ENCODE data around the gene OAS2.
"Not testable (repeated sequence)": the region's sequence is repeated elsewhere in the genome, so short reads cannot be mapped to it uniquely, and the experiment has no call there.

Gene OAS2

GRCh38 chr12:112942572-112942971, 35.7 kb upstream of the OAS2 start:
- Histone ChIP-seq H3K36me3 (replicated peaks) (peaks cover 2% of the 10 kb centered on the region; the same call in 1 of the 2 replicates), H3K4me3 (no peak overlapping the region), H3K27me3 (ENCODE audit: low read depth) (no peaks in the 10 kb centered on the region), H3K4me1 (peaks cover 11% of the 10 kb centered on the region), H3K9me3 (no peaks in the 10 kb centered on the region; the same call in 1 of the 2 replicates)
- in situ Hi-C loops (cut with MboI; ENCODE audit: low sequenced_read_pairs) = no loop called here
- DNase-seq (ENCODE audit: low spot score in 2 of 2) = no peak

- Histone ChIP-seq H3K27me3 (ENCODE audit: low read depth) (no peaks in the 10 kb centered on the region), H3K36me3 (replicated peaks) (peaks cover 7% of the 10 kb centered on the region; the same call in 1 of the 2 replicates), H3K9me3 (no peaks in the 10 kb centered on the region; the same call in 1 of the 2 replicates), H3K4me3 (no peak overlapping the region), H3K4me1 (peaks cover 6% of the 10 kb centered on the region)
- no peak for DNase-seq (ENCODE audit: low spot score in 2 of 2)
- in situ Hi-C loops (cut with MboI; ENCODE audit: low sequenced_read_pairs) = no loop called here
Measured at GRCh38 chr12:112944024-112944690, 34.2 kb upstream of the OAS2 start.

GRCh38 chr12:112945515-112945914, 32.8 kb upstream of the OAS2 start:
- H3K27me3 ChIP-seq (ENCODE audit: low read depth) = no peaks in the 10 kb centered on the region
- H3K9me3 ChIP-seq = no peaks in the 10 kb centered on the region; the same call in 1 of the 2 replicates
- in situ Hi-C loops (cut with MboI; ENCODE audit: low sequenced_read_pairs) = no loop called here
- peaks cover 7% of the 10 kb centered on the region; the same call in 1 of the 2 replicates for H3K36me3 ChIP-seq (replicated peaks)
- DNase-seq (ENCODE audit: low spot score in 2 of 2) = no peak
- no peak overlapping the region for H3K4me3 ChIP-seq
- H3K4me1 ChIP-seq = no peaks in the 10 kb centered on the region

GRCh38 chr12:112946236-112947000, 31.9 kb upstream of the OAS2 start:
- Histone ChIP-seq H3K9me3 (no peaks in the 10 kb centered on the region), H3K4me3 (no peak overlapping the region), H3K27me3 (ENCODE audit: low read depth) (no peaks in the 10 kb centered on the region), H3K36me3 (replicated peaks) (peaks cover 7% of the 10 kb centered on the region; the same call in 1 of the 2 replicates), H3K4me1 (no peaks in the 10 kb centered on the region)
- peak in 1 of 2 experiments; percentile 7 for DNase-seq (ENCODE audit: low spot score in 2 of 2)
- in situ Hi-C loops (cut with MboI; ENCODE audit: low sequenced_read_pairs) = no loop called here

GRCh38 chr12:112947314-112947713, 31.0 kb upstream of the OAS2 start:
- Histone ChIP-seq H3K9me3 (no peaks in the 10 kb centered on the region), H3K4me1 (no peaks in the 10 kb centered on the region), H3K27me3 (ENCODE audit: low read depth) (no peaks in the 10 kb centered on the region), H3K36me3 (replicated peaks) (peaks cover 7% of the 10 kb centered on the region; the same call in 1 of the 2 replicates), H3K4me3 (no peak overlapping the region)
- in situ Hi-C loops (cut with MboI; ENCODE audit: low sequenced_read_pairs) = no loop called here
- DNase-seq (ENCODE audit: low spot score in 2 of 2) = no peak

GRCh38 chr12:112947761-112948160, 30.6 kb upstream of the OAS2 start:
- no peaks in the 10 kb centered on the region for H3K4me1 ChIP-seq
- H3K27me3 ChIP-seq (ENCODE audit: low read depth) = no peaks in the 10 kb centered on the region
- in situ Hi-C loops (cut with MboI; ENCODE audit: low sequenced_read_pairs) = no loop called here
- DNase-seq (ENCODE audit: low spot score in 2 of 2) = peak in 1 of 2 experiments; percentile 1
- no peaks in the 10 kb centered on the region for H3K9me3 ChIP-seq
- H3K4me3 ChIP-seq = no peak overlapping the region
- H3K36me3 ChIP-seq (replicated peaks) = peaks cover 7% of the 10 kb centered on the region; the same call in 1 of the 2 replicates

- Histone ChIP-seq H3K9me3 (no peaks in the 10 kb centered on the region), H3K4me1 (no peaks in the 10 kb centered on the region), H3K27me3 (ENCODE audit: low read depth) (no peaks in the 10 kb centered on the region), H3K4me3 (no peak overlapping the region), H3K36me3 (replicated peaks) (peaks cover 7% of the 10 kb centered on the region; the same call in 1 of the 2 replicates)
- in situ Hi-C loops (cut with MboI; ENCODE audit: low sequenced_read_pairs) = no loop called here
- peak in 1 of 2 experiments; percentile 2 for DNase-seq (ENCODE audit: low spot score in 2 of 2)
Measured at GRCh38 chr12:112948806-112949205, 29.5 kb upstream of the OAS2 start.

- DNase-seq (ENCODE audit: low spot score in 2 of 2) = peak in 1 of 2 experiments; percentile 6
- Histone ChIP-seq H3K4me1 (no peaks in the 10 kb centered on the region), H3K9me3 (no peaks in the 10 kb centered on the region), H3K36me3 (replicated peaks) (peaks cover 7% of the 10 kb centered on the region; the same call in 1 of the 2 replicates), H3K4me3 (no peak overlapping the region), H3K27me3 (ENCODE audit: low read depth) (no peaks in the 10 kb centered on the region)
- in situ Hi-C loops (cut with MboI; ENCODE audit: low sequenced_read_pairs) = no loop called here
Measured at GRCh38 chr12:112950701-112951100, 27.6 kb upstream of the OAS2 start.

DNA sequence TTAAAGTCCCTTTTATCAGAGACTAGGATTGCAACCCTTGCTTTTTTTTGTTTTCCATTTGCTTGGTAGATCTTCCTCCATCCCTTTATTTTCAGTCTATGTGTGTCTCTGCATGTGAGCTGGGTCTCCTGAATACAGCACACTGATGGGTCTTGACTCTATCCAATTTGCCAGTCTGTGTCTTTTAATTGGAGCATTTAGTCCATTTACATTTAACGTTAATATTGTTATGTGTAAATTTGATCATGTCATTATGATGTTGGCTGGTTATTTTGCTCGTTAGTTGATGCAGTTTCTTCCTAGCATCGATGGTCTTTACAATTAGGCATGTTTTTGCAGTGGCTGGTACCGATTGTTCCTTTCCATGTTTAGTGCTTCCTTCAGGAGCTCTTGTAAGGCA, 21.2 kb upstream of the OAS2 start:
- H3K27me3 ChIP-seq (ENCODE audit: low read depth); in situ Hi-C loops (cut with MboI; ENCODE audit: low sequenced_read_pairs); H3K4me1 ChIP-seq; H3K9me3 ChIP-seq; H3K4me3 ChIP-seq; DNase-seq (ENCODE audit: low spot score in 2 of 2); H3K36me3 ChIP-seq (replicated peaks): not testable (repeated sequence)

DNA sequence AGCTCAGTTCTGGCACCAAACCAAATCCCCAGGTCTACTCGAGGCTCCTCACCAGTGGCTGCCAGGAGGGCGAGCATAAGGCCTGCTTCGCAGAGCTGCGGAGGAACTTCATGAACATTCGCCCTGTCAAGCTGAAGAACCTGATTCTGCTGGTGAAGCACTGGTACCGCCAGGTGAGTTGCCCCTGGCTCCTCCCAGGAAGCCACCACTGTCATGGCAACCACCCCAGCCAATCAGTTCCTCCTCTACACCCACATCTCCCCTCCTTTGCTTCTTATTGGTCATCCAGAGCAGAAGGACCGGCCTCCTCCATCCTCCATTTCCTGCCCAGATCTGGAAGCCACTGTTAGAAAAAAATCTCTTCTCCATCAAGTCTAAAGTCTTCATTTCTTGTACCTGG, 17.2 kb upstream of the OAS2 start:
- Histone ChIP-seq H3K4me3 (no peak overlapping the region), H3K4me1 (no peaks in the 10 kb centered on the region), H3K9me3 (no peaks in the 10 kb centered on the region), H3K36me3 (replicated peaks) (0 out of 2 replicates have a peak, but pooled peaks cover 15% of the 10 kb centered on the region), H3K27me3 (ENCODE audit: low read depth) (no peaks in the 10 kb centered on the region)
- DNase-seq (ENCODE audit: low spot score in 2 of 2) = peak in 1 of 2 experiments; percentile 7
- in situ Hi-C loops (cut with MboI; ENCODE audit: low sequenced_read_pairs) = no loop called here

DNA sequence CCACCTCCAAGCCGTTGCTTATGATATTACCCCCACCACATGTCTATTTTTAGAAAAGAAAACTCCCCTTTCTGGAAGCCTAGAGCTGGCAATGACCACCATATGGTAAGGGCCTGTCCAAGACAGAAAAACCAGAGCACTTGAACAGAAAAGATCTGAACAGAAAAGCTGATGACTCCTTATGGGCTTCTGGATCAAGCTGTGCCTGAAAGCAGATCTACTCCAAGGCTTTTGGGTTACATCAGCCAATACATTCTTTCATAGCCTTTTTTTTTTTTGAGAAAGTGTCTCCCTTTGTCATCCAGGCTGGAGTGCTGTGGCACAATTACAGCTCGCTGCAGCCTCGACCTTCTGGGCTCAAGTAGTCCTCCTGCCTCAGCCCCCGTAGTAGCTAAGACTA, 16.8 kb upstream of the OAS2 start:
- Histone ChIP-seq H3K4me3 (no peak overlapping the region), H3K36me3 (replicated peaks) (0 out of 2 replicates have a peak, but pooled peaks cover 15% of the 10 kb centered on the region), H3K27me3 (ENCODE audit: low read depth) (no peaks in the 10 kb centered on the region), H3K4me1 (no peaks in the 10 kb centered on the region), H3K9me3 (no peaks in the 10 kb centered on the region)
- no peak for DNase-seq (ENCODE audit: low spot score in 2 of 2)
- in situ Hi-C loops (cut with MboI; ENCODE audit: low sequenced_read_pairs) = no loop called here

DNA sequence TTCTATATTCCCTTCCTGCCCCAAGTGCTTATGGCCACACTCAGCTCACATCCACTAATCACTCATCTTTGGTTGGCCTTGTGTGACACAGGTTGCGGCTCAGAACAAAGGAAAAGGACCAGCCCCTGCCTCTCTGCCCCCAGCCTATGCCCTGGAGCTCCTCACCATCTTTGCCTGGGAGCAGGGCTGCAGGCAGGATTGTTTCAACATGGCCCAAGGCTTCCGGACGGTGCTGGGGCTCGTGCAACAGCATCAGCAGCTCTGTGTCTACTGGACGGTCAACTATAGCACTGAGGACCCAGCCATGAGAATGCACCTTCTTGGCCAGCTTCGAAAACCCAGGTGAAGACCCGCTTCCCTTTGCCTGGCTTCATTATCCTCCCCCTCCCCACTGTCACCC, 15.8 kb upstream of the OAS2 start:
- H3K36me3 ChIP-seq (replicated peaks) = peaks cover 19% of the 10 kb centered on the region
- DNase-seq (ENCODE audit: low spot score in 2 of 2) = no peak
- no peaks in the 10 kb centered on the region for H3K4me1 ChIP-seq
- H3K27me3 ChIP-seq (ENCODE audit: low read depth) = no peaks in the 10 kb centered on the region
- in situ Hi-C loops (cut with MboI; ENCODE audit: low sequenced_read_pairs) = no loop called here
- H3K9me3 ChIP-seq = no peaks in the 10 kb centered on the region
- H3K4me3 ChIP-seq = no peak overlapping the region

- DNase-seq (ENCODE audit: low spot score in 2 of 2) = no peak
- H3K36me3 ChIP-seq (replicated peaks) = peaks cover 25% of the 10 kb centered on the region
- no peaks in the 10 kb centered on the region for H3K4me1 ChIP-seq
- H3K27me3 ChIP-seq (ENCODE audit: low read depth) = no peaks in the 10 kb centered on the region
- H3K9me3 ChIP-seq = no peaks in the 10 kb centered on the region
- in situ Hi-C loops (cut with MboI; ENCODE audit: low sequenced_read_pairs) = no loop called here
- H3K4me3 ChIP-seq = no peak overlapping the region
Measured at GRCh38 chr12:112963227-112963861, 15.0 kb upstream of the OAS2 start.

All from HAP-1 (cell line).